Subcutaneous abdominal adipose tissue (tissue), 5 donors: Measurements from ENCODE around the gene TULP4.

Experiments
- H3K27ac ChIP-seq: one replicate; pipeline ENCODE4 v1.7.0; 2013; ENCODE audit warnings: low read depth, mild to moderate bottlenecking, inconsistent platforms, low read length, moderate library complexity
- H3K27me3 ChIP-seq, 5 donors: one replicate each; pipeline ENCODE4 v1.7.0; 2013; ENCODE audit warnings: low read length in 5 of 5, inconsistent platforms in 1 of 5; ENCODE audit not compliant: control insufficient read depth in 5 of 5, insufficient read depth in 4 of 5
- H3K36me3 ChIP-seq, 5 donors: one replicate each; pipeline ENCODE4 v1.7.0; 2013; ENCODE audit warnings: low read length in 5 of 5; ENCODE audit not compliant: control insufficient read depth in 5 of 5, insufficient read depth in 5 of 5
- H3K4me1 ChIP-seq, 5 donors: one replicate each; pipeline ENCODE4 v1.7.0; 2013; ENCODE audit warnings: low read length in 5 of 5, mild to moderate bottlenecking in 3 of 5, moderate library complexity in 1 of 5; ENCODE audit not compliant: control insufficient read depth in 5 of 5, insufficient read depth in 5 of 5
- H3K4me3 ChIP-seq, 5 donors: one replicate each; pipeline ENCODE4 v1.7.0; 2013; ENCODE audit warnings: low read length in 5 of 5, low read depth in 1 of 5
- H3K9ac ChIP-seq, 5 donors: one replicate each; pipeline ENCODE4 v1.7.0; 2013; ENCODE audit warnings: low read length in 5 of 5, mild to moderate bottlenecking in 4 of 5, moderate library complexity in 3 of 5
- H3K9me3 ChIP-seq, 5 donors: one replicate each; pipeline ENCODE4 v1.7.0; 2013; ENCODE audit warnings: low read length in 5 of 5; ENCODE audit not compliant: control insufficient read depth in 5 of 5
- donor health status: healthy.
- donor health status: healthy.
- donor health status: healthy.
- donor health status: healthy.
- donor health status: healthy.

TULP4 gene

GRCh38 chr6:158323561-158323958, 11.3 kb downstream of the TULP4 start:
- no peaks in the 10 kb centered on the region for H3K9me3 ChIP-seq
- H3K9ac ChIP-seq: no peak overlapping the region
- no peaks in the 10 kb centered on the region for H3K27me3 ChIP-seq
- H3K4me3 ChIP-seq: no peak overlapping the region
- H3K27ac ChIP-seq: no peak overlapping the region
- peaks cover 0 to 17% (median 10%) of the 10 kb centered on the region in 5 donors for H3K4me1 ChIP-seq
- H3K36me3 ChIP-seq: no peaks in the 10 kb centered on the region

DNA sequence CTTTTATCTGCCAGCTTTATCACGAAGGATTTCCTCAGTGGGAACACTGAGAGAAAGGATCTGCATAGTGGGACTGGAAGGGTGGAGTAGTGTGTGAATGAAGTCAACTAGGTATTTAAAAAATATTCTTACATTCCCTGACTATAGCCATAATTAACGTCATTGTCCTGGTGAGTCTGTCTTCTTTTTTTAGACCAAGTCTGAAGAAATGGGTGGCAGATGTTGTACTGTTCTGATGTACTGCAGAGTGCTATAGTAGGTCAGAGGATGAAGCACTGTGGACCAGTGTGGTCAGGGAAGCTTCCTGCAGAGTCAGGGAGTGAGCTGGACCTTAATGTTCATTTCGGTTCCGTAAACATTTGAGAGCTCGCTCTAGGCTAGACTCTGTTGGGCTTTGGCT, 11.9 kb downstream of the TULP4 start:
- H3K4me1 ChIP-seq: peaks cover 0 to 17% (median 10%) of the 10 kb centered on the region in 5 donors
- no peak overlapping the region for H3K9ac ChIP-seq
- H3K9me3 ChIP-seq: no peaks in the 10 kb centered on the region
- no peaks in the 10 kb centered on the region for H3K36me3 ChIP-seq
- no peak overlapping the region for H3K4me3 ChIP-seq
- H3K27me3 ChIP-seq: no peaks in the 10 kb centered on the region
- H3K27ac ChIP-seq: no peak overlapping the region

- no peak overlapping the region for H3K27ac ChIP-seq
- H3K27me3 ChIP-seq: no peaks in the 10 kb centered on the region
- H3K36me3 ChIP-seq: no peaks in the 10 kb centered on the region
- peaks cover 0 to 17% (median 8%) of the 10 kb centered on the region in 5 donors for H3K4me1 ChIP-seq
- no peak overlapping the region for H3K4me3 ChIP-seq
- H3K9me3 ChIP-seq: no peaks in the 10 kb centered on the region
- no peak overlapping the region for H3K9ac ChIP-seq
These were observed 14.9 kb downstream of the TULP4 start for GRCh38 chr6:158327211-158327610.

DNA sequence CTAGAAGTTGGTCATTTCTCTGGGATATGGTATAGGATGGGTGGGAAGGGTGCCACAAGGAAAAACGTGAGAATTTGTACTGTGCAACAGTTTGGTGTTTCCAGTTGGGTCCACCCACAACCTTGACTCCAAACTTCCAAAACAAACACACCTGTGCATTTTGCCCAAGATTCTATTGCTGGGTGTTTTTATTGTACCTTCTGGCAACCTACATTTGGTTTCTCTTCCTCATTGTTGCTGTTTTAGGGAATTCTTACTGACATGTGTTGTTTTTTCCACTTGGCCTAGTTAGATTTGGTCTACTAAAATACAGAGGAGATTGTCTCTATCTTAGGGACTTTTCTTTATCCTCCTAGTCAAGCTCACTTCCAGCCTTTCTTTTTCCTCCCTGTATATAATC, 16.7 kb downstream of the TULP4 start:
- H3K9me3 ChIP-seq: peaks cover 0 to 9% (median 2%) of the 10 kb centered on the region in 5 donors
- no peaks in the 10 kb centered on the region for H3K27me3 ChIP-seq
- no peak overlapping the region for H3K4me3 ChIP-seq
- peaks cover 0 to 4% (median 0%) of the 10 kb centered on the region in 5 donors for H3K36me3 ChIP-seq
- peaks cover 0 to 5% (median 0%) of the 10 kb centered on the region in 5 donors for H3K4me1 ChIP-seq
- no peak overlapping the region for H3K27ac ChIP-seq
- no peak overlapping the region for H3K9ac ChIP-seq

GRCh38 chr6:158329531-158329930, 17.3 kb downstream of the TULP4 start:
- Histone ChIP-seq H3K4me3 (no peak overlapping the region), H3K4me1 (no peaks in the 10 kb centered on the region), H3K27ac (no peak overlapping the region), H3K27me3 (no peaks in the 10 kb centered on the region), H3K9ac (no peak overlapping the region), H3K36me3 (peaks cover 0 to 4% (median 0%) of the 10 kb centered on the region in 5 donors), H3K9me3 (peaks cover 0 to 9% (median 2%) of the 10 kb centered on the region in 5 donors)

GRCh38 chr6:158330016-158330415, 17.8 kb downstream of the TULP4 start:
- Histone ChIP-seq H3K27me3 (no peaks in the 10 kb centered on the region), H3K9me3 (peaks cover 0 to 9% (median 2%) of the 10 kb centered on the region in 5 donors), H3K4me3 (no peak overlapping the region), H3K27ac (no peak overlapping the region), H3K36me3 (peaks cover 0 to 4% (median 0%) of the 10 kb centered on the region in 5 donors), H3K9ac (no peak overlapping the region), H3K4me1 (no peaks in the 10 kb centered on the region)

DNA sequence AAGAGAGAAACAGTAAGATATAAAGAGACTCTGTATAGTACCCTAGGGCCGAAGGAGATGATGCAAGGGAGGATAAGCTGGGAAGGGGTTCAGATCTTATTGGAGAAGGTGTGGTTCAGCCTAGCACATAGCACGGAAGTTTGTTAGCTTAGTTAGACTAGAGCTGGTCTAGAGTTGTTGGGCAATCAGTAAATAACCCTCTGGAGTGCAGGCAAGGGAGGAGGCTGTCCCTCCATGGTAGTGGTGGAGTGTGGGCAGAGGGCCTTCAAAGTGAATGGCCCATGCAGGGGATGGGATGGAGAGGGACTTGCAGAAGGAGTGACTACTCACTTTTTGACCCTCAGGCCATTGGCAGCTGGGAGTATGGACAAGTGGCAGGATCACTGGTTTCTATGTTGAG, 20.0 kb downstream of the TULP4 start:
- no peaks in the 10 kb centered on the region for H3K4me1 ChIP-seq
- H3K36me3 ChIP-seq: peaks cover 0 to 4% (median 0%) of the 10 kb centered on the region in 5 donors
- H3K4me3 ChIP-seq: no peak overlapping the region
- no peaks in the 10 kb centered on the region for H3K27me3 ChIP-seq
- H3K9ac ChIP-seq: no peak overlapping the region
- no peak overlapping the region for H3K27ac ChIP-seq
- peaks cover 0 to 9% (median 2%) of the 10 kb centered on the region in 5 donors for H3K9me3 ChIP-seq

DNA sequence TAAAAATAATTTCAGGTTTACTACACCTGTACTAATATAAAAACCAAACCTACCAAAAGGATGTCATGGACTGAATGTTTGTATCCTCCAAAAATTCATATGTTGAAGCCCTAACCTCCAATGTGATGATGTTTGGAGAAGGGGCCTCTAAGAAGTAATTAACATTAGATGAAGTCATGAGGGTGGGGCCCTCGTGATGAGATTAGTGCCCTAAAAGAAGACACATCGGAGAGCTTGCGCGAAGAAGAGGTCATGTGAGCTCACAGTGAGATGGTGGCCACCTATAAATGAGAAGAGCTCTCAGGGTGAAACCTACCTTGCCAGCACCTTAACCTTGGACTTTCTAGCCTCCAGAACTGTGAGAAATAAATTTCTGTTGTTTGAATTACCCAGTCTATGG, 20.8 kb downstream of the TULP4 start:
- Histone ChIP-seq H3K27ac (no peak overlapping the region), H3K27me3 (no peaks in the 10 kb centered on the region), H3K36me3 (peaks cover 0 to 4% (median 0%) of the 10 kb centered on the region in 5 donors), H3K9ac (no peak overlapping the region), H3K4me3 (no peak overlapping the region), H3K4me1 (no peaks in the 10 kb centered on the region), H3K9me3 (peaks cover 0 to 9% (median 2%) of the 10 kb centered on the region in 5 donors)

DNA sequence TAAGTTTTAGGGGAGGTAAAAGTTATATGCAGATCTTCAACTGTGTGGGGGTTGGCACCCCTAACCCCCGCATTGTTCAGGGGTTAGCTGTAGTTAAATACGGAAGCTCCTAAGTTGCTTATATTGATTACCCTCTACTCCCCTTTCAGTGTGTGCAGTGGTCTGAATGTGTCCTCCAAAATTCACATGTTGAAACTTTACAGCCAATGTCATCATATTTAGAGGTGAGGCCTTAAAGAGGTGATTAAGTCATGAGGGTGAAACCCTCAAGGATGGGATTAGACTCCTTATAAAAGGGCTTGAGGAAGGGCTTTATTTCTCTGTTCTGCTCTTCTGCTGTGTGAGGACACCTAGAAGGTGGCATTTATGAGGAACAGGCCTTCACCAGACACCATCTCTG, 22.3 kb downstream of the TULP4 start:
- Histone ChIP-seq H3K9ac (no peak overlapping the region), H3K4me1 (no peaks in the 10 kb centered on the region), H3K4me3 (no peak overlapping the region)

DNA sequence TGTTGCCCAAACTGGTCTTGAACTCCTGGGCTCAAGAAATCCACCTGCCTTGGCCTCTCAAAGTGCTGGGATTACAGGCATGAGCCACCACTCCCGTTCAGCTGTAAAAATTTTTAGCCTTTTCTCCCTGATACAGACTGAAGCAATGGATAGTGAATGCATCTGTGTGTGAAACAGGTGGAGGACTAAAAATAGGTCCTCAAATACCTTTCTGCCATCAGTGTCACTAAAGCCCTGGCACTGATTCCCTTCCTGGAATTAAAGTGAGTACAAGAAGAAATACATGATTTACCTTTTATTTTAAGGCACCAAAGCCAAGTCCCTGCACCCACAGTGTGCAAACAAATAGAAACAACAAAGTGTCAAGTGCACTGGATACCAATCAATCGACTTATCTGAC, 25.1 kb downstream of the TULP4 start:
- Histone ChIP-seq H3K36me3 (peaks cover 0 to 7% (median 3%) of the 10 kb centered on the region in 5 donors), H3K27me3 (no peaks in the 10 kb centered on the region), H3K27ac (no peak overlapping the region), H3K9ac (no peak overlapping the region), H3K9me3 (peaks cover 0 to 9% (median 1%) of the 10 kb centered on the region in 5 donors), H3K4me1 (no peaks in the 10 kb centered on the region), H3K4me3 (no peak overlapping the region)

More for the DNA sequence above, 22.3 kb downstream of the TULP4 start:
- H3K27me3 ChIP-seq: no peaks in the 10 kb centered on the region
- H3K9me3 ChIP-seq: peaks cover 0 to 9% (median 2%) of the 10 kb centered on the region in 5 donors
- peaks cover 0 to 4% (median 0%) of the 10 kb centered on the region in 5 donors for H3K36me3 ChIP-seq
- no peak overlapping the region for H3K27ac ChIP-seq
